ENCODE measurements around the gene UFSP1. TPM values are rescaled to one million over a fixed set of nuclear protein-coding genes. Genes with fewer than 3 reads are reported as not detected.
A peak's percentile ranks its signal among the peaks of the same experiment; 100 is the strongest.

Gene UFSP1
- total and polyA plus RNA-seq, 8 donors, result 0.87 to 4.4 (median 1.7) TPM

DNA sequence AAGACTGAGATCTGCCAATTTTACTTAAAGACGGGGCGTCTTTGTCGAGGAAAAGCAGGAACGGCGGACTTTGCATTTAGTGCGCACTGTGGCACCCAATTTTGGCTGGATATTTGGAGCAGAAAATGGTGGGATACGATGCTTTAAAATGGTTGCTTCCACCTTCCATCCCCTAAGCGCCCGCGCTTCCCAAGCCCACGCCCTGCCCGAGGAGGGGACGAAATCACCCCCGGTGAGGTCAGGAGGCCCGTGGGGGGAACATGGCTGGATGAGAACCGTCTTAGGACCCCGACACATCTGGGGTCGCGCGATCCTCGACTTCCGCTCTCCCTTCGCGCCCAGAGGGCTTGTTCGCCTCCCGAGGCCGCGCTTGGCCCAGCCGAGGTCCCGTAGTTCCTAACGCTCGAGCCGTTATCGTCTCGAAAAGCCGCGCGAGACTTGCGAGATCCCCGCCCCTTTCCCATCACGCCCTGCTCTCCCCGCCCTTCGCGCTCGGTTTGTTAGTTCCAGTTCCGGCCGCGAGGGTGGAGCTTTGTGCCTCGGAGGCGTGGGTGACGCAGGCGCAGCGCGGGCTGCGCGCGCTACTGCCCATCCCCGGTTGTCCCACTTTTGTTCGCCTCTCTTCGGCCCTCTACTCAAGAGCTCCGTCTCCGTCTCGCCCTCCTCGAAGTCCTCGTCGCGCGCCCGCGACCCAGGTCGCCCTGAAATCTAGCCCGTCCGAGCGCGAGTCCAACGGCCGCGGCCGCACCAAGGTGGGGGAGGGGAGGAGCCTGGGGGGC, 14.7 kb downstream of the UFSP1 start, which contains the start of gene SRRT:
SRRT (plus strand) TSS at position 527 of the 779 bp plus-strand sequence. CDS start 488 bp downstream, outside the sequence.
- intact Hi-C loops (cut with DNase I), result no loop called here
- H3K27ac ChIP-seq, result peak within 1 kb of the TSS; percentile 90 to 91
- peaks cover 12 to 51% of the 10 kb centered on the region in 2 donors for H3K4me1 ChIP-seq
- TF ChIP-seq, protein P1, sequence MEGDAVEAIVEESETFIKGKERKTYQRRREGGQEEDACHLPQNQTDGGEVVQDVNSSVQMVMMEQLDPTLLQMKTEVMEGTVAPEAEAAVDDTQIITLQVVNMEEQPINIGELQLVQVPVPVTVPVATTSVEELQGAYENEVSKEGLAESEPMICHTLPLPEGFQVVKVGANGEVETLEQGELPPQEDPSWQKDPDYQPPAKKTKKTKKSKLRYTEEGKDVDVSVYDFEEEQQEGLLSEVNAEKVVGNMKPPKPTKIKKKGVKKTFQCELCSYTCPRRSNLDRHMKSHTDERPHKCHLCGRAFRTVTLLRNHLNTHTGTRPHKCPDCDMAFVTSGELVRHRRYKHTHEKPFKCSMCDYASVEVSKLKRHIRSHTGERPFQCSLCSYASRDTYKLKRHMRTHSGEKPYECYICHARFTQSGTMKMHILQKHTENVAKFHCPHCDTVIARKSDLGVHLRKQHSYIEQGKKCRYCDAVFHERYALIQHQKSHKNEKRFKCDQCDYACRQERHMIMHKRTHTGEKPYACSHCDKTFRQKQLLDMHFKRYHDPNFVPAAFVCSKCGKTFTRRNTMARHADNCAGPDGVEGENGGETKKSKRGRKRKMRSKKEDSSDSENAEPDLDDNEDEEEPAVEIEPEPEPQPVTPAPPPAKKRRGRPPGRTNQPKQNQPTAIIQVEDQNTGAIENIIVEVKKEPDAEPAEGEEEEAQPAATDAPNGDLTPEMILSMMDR (IDR thresholded peaks at IDR 0.05), result peak; percentile 34 to 86
- peak; percentile 98 to 99 (median 99) for DNase-seq
- H3K9me3 ChIP-seq, result no peaks in the 10 kb centered on the region
- peak within 1 kb of the TSS; percentile 85 to 99 for H3K4me3 ChIP-seq
- H3K27me3 ChIP-seq, result no peaks in the 10 kb centered on the region
- H3K36me3 ChIP-seq, result peaks cover 0 to 63% of the 10 kb centered on the region in 2 donors
- peak; percentile 98 for ATAC-seq

DNA sequence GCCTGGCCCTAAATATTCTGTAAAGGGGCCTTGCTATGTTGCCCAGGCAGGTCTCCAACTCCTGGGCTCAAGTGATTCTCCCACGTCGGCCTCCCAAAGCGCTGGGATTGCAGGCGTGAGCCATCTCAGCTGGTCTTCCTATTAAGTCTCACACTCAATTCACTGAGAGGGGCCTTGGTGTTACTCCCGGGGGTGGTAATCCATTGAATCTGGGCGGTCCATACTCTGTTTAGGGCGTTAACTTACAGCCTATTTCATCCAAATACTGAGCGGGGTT, 15.3 kb downstream of the UFSP1 start:
- peak overlapping the region; percentile 90 to 91 for H3K27ac ChIP-seq
- peak overlapping the region; percentile 85 to 99 for H3K4me3 ChIP-seq
- H3K27me3 ChIP-seq, result no peaks in the 10 kb centered on the region
- TF ChIP-seq, protein P1 (IDR thresholded peaks at IDR 0.05), result no peak
- intact Hi-C loops (cut with DNase I), result no loop called here
- H3K4me1 ChIP-seq, result peaks cover 12 to 51% of the 10 kb centered on the region in 2 donors
- ATAC-seq (peak; percentile 0), DNase-seq (no peak)
- H3K9me3 ChIP-seq, result no peaks in the 10 kb centered on the region
- H3K36me3 ChIP-seq, result peaks cover 0 to 59% of the 10 kb centered on the region in 2 donors

GRCh38 chr7:100873599-100874299, 15.8 kb downstream of the UFSP1 start:
- H3K4me3 ChIP-seq, result peak overlapping the region; percentile 85 to 99
- H3K27me3 ChIP-seq, result no peaks in the 10 kb centered on the region
- no peaks in the 10 kb centered on the region for H3K9me3 ChIP-seq
- no peak for DNase-seq
- peak overlapping the region; percentile 90 to 91 for H3K27ac ChIP-seq
- H3K36me3 ChIP-seq, result peaks cover 0 to 54% of the 10 kb centered on the region in 2 donors
- TF ChIP-seq, protein P1 (IDR thresholded peaks at IDR 0.05), result no peak
- no peak for ATAC-seq
- intact Hi-C loops (cut with DNase I), result no loop called here
- peaks cover 12 to 51% of the 10 kb centered on the region in 2 donors for H3K4me1 ChIP-seq

DNA sequence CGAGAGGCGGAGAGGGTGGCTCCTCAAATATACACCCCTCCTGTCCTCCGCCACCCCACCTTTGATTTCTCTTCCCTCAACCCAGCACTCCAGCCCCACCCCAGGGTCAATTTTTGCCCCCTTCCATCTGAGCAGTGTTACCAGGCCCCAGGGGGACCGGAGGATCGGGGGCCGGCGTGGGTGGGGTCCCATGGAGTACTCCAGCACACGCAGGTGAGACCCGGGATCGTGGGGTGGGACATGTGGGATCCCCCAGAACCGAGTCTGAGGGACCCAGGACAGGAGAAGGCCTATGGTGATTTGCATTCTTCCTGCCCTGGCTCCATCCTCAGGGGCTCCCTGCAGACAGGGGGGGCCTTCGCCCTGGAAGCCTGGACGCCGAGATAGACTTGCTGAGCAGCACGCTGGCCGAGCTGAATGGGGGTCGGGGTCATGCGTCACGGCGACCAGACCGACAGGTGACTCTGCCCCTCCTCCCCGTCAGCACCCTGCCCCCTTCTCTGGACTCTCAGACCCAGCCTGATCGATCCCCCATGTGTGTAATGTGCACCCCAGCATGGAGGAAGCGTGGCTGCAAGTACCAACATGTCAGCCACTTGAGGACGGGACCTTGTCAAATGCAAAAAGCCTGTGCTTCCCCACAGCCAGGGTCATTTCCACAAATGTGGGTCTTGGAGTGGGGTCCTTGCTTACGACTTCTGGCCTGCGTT, 21.6 kb downstream of the UFSP1 start:
- ATAC-seq (peak; percentile 1), DNase-seq (peak in 1 of 4 donors; percentile 74)
- peaks cover 0 to 54% of the 10 kb centered on the region in 2 donors for H3K36me3 ChIP-seq
- peaks cover 7 to 50% of the 10 kb centered on the region in 2 donors for H3K4me1 ChIP-seq
- TF ChIP-seq, protein P1 (IDR thresholded peaks at IDR 0.05), result no peak
- no peaks in the 10 kb centered on the region for H3K27me3 ChIP-seq
- H3K4me3 ChIP-seq, result peak overlapping the region; percentile 58 to 68
- H3K9me3 ChIP-seq, result no peaks in the 10 kb centered on the region
- intact Hi-C loops (cut with DNase I), result no loop called here
- H3K27ac ChIP-seq, result peak overlapping the region; percentile 83 to 88
